ENCODE measurements around the gene USP9X.

The USP9X gene

GRCh38 chrX:41096339-41096955 lies 11.2 kb downstream of the USP9X start (continued):
- peak; percentile 45 for TF ChIP-seq PRDM10 (tag by site-specific recombination; IDR thresholded peaks at IDR 0.05)
- TF ChIP-seq ZNF23 (tag by site-specific recombination; IDR thresholded peaks at IDR 0.05; ENCODE audit: borderline replicate concordance) = no peak
- TF ChIP-seq HOXD13 (CRISPR knock-in tag; IDR thresholded peaks at IDR 0.05; ENCODE audit: borderline replicate concordance) = no peak
- peak; percentile 77 for TF ChIP-seq ZNF707 (tag by site-specific recombination; IDR thresholded peaks at IDR 0.05)
- no peak for TF ChIP-seq ZNF510 (tag by site-specific recombination; IDR thresholded peaks at IDR 0.05; ENCODE audit: insufficient replicate concordance)
- no peak for TF ChIP-seq ZSCAN16 (tag by site-specific recombination; IDR thresholded peaks at IDR 0.05)
- peak; percentile 59; the same call in 1 of the 2 replicates for TF ChIP-seq EGR2 (tag by site-specific recombination; IDR thresholded peaks at IDR 0.05; ENCODE audit: low read depth)
- TF ChIP-seq ZNF423 (tag by site-specific recombination; IDR thresholded peaks at IDR 0.05) = no peak
- no peak for TF ChIP-seq ZNF747 (tag by site-specific recombination; IDR thresholded peaks at IDR 0.05)
- no peak for TF ChIP-seq ZBTB8A (tag by site-specific recombination; IDR thresholded peaks at IDR 0.05)
- TF ChIP-seq ZNF112 (tag by site-specific recombination; IDR thresholded peaks at IDR 0.05) = no peak
- TF ChIP-seq ZFP3 (tag by site-specific recombination; IDR thresholded peaks at IDR 0.05; ENCODE audit: low read depth) = no peak
- no peak for TF ChIP-seq ZBTB1 (tag by site-specific recombination; IDR thresholded peaks at IDR 0.05)

GRCh38 chrX:41097326-41097725 lies 12.1 kb downstream of the USP9X start:
- no peaks in the 10 kb centered on the region for H3K9me3 ChIP-seq (ENCODE audit: control insufficient read depth, insufficient read depth, low read depth, low read length)
- no peak overlapping the region for H3K27ac ChIP-seq (ENCODE audit: extremely low read depth, low read depth, low read length)
- TF ChIP-seq ZFHX2 (tag by site-specific recombination; conservative IDR thresholded peaks at IDR 0.05) (no peak), ZNF140 (tag by site-specific recombination; IDR thresholded peaks at IDR 0.05) (no peak), ZNF514 (tag by site-specific recombination; IDR thresholded peaks at IDR 0.05) (no peak), ZNF549 (tag by site-specific recombination; IDR thresholded peaks at IDR 0.05) (no peak), ZBTB8A (tag by site-specific recombination; IDR thresholded peaks at IDR 0.05) (no peak), ZNF837 (tag by site-specific recombination; IDR thresholded peaks at IDR 0.05) (no peak), PRDM10 (tag by site-specific recombination; IDR thresholded peaks at IDR 0.05) (no peak), SP3 (tag by site-specific recombination; IDR thresholded peaks at IDR 0.05) (no peak), MEIS1 (CRISPR knock-in tag; IDR thresholded peaks at IDR 0.05; ENCODE audit: borderline replicate concordance) (no peak)
- H3K36me3 ChIP-seq (ENCODE audit: control insufficient read depth in 2 of 2, insufficient read depth in 1 of 2, low read length in 2 of 2) = peaks cover 3 to 12% of the 10 kb centered on the region in 2 experiments; a peak in 2 of 3 replicates
- POLR2A ChIA-PET = interaction anchor here (0.6 to 4.0 kb wide), 2 partner anchors 12 to 54 kb away, joined by 3 to 36 read pairs; partner anchors contain the start of gene USP9X
- peaks cover 41% of the 10 kb centered on the region for H3K4me1 ChIP-seq (ENCODE audit: control insufficient read depth, insufficient read depth, low read length)
- CTCF ChIA-PET = interaction anchor here (0.5 to 2.0 kb wide), 3 partner anchors 14 to 157 kb away, joined by 3 to 12 read pairs (median 9); no protein-coding TSS in a partner anchor
- H3K4me3 ChIP-seq (ENCODE audit: low read depth, low read length) = no peak overlapping the region
